Fibroblast of the conjunctiva (primary cell): ENCODE results near the gene TMCO1.
"Not testable (repeated sequence)": the region's sequence is repeated elsewhere in the genome, so short reads cannot be mapped to it uniquely, and the experiment has no call there.

Experiments used
- DNase-seq: peaks from one replicate; pipeline ENCODE4 v3.0.0-alpha.2; 2010; ENCODE audit warnings: low read depth

Gene TMCO1, protein sequence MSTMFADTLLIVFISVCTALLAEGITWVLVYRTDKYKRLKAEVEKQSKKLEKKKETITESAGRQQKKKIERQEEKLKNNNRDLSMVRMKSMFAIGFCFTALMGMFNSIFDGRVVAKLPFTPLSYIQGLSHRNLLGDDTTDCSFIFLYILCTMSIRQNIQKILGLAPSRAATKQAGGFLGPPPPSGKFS

DNA sequence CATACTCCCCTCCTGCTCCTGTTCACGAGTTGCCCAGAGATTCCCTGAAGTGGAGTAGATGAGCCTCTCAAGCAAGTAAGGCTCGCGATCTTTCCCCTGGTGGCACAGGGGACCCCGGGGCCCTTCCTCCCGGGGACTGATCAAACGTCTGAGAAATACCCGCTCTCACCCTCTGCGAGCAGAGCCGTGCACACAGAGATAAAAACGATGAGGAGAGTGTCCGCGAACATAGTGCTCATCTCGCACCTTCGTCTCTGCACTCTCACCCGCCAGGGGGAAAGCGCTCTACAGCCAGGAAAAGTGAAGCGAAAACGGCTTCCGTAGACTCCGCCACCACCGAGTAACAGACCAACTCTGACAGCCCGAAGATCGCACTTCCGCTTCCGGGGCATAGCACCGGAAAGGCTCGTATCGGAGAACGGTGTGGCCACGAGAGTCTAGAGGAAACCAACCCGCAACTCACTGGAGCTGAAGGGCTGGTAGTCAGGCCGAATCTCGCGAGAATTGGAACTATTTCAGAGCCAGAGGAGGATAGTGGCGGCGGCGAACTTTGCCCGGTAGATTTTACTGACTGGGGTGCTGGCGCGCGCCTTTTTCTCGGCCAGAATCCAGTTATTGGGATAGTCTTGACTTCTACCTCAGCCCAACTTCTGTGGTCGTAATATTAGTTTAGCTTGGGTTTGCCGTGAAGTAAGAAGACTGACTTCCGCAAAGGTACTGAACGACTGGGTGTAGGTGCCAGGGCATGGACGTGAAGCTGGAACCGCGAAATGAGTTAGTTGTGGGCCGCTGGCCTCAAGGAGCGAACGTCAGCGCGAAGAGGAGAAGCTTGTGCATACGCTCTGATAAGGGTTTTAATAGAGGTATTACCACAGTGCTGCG, at the start of gene TMCO1:
Gene TMCO1, minus strand, starts transcription at position 356 of the 882 bp plus-strand sequence. Its CDS starts 117 bp downstream, at position 239.
- DNase-seq, result peak; percentile 96

DNA sequence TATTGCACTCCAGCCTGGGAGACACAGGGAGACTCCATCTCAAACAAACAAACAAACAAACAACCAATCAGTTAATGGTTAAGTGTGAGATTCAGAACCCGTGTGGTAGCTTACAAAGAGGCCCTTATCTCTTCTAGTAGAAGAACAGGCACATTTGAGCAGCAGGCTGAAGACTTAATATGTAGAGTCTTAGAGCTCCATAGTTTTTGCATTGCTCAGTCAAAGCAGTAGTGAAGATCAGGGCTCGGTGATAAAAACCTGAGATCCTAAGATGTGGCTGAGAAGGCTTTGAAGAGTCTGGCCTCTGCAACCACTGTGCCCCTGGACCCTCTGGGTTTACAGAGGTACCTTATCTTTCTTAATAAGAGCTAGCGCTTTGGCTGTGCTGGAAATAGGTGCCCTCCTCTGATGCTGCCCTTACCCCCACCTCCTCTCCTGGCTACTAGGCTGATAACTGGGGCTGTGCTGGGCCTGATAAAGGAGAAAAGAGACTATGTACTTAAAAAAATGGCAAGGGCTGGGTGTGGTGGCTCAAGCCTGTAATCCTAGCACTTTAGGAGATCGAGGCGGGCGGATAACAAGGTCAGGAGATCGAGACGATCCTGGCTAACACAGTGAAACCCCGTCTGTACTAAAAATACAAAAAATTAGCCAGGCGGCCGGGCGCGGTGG, 48.3 kb upstream of the TMCO1 start:
- no peak for DNase-seq

DNA sequence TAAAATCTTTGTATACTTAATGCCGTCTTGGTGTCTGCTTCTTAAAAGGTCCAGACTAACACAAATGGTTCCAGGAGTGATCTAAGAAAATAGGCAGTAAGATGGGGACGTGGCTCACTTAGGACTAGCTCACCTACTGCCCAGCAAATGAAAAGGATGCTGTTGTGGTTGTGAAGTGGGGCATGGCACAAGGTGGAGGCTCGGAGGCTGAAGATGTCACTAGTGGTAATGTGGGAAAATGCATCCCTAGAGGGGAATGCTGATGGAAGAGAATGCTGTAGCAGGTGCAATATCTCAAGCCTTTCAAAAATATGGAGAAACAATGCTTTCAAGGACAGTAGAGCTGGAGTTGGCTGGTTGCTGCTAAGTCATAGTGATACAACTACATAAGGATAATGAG, 47.5 kb upstream of the TMCO1 start:
- DNase-seq, result no peak

DNA sequence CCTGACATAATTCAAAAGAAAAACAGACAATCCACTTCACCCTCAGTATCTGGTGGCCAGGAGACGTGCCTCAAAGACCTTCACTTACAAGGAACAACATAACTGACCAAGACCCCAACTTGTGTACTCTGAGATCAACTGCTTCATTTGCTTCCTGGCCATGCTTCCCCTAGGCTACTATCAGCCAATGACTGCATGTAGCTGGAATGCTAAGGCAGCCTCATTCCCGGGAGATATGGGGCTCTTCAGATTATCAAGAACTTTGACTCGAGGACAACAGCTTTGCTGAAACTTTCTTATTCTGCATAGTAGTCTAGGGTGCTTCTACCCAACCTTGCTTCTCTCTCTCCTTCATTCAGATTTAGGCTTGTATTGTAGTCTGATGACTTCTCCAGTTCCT, 47.1 kb upstream of the TMCO1 start:
- DNase-seq, result no peak

DNA sequence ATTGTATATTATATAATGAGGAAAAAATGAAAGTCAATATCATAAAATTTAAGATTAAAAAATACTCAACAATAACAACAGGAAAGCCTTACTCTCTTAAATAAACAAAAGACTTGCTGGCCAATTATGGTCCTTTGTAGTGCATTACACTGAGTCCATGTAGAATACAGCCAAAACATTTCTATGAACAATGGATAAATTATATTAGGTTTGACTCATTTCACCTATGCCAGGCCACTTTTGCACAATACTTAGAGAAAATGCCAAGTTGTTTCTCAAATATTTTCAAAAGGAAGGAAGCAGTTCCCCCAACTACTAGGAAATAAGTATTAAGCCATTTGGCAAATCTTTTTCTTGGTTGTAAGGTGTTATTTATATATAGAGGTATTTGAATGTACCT, 38.9 kb upstream of the TMCO1 start:
- DNase-seq, result no peak

DNA sequence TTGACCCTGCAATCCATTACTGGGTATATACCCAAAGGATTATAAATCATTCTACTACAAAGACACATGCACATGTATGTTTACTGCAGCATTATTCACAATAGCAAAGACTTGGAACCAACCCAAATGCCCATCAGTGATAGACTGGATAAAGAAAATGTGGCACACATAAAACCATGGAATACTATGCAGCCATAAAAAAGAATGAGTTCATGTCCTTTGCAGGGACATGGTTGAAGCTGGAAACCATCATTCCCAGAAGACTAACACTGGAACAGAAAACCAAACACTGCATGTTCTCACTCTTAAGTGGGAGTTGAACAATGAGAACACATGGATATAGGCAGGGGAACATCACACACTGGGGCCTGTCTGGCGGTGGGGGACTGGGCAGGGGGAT, 35.8 kb upstream of the TMCO1 start:
- DNase-seq, result not testable (repeated sequence)

DNA sequence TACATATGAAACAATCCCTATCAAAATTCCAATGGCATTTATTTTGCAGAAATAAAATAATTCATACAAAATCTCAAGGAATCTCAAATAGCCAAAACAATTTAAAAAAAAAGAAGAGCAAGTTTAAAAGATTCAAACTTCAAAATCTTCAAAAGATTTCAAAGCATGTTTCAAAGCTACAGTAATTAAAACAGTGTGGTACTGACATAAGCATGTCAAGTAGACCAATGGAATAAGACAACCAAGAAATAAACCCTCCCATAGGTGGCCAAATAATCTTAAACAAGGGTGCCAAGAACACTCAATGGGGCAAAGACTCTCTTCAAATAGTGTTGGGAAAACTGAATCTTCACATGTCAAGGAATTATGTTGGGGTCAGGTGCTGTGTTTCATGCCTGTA, 30.7 kb upstream of the TMCO1 start:
- no peak for DNase-seq

DNA sequence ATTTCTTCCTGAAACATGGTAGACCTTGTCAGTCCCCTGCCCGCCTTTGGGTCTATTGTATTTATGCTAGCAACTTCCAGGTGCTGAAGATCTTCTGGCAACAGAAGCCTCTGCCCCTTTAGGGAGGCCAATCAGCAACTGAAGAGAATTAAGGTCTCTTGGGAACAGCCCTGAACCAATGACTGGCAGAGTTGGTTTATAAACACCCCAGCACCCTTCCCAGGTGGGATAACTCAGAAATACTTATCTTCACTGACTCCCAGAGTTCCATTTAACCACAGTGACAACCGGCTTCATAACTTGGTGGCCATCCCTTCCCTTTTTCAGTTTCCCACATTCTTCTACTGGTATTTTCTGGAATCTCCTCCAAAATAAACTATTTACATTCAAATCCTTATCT, 27.2 kb upstream of the TMCO1 start:
- no peak for DNase-seq

DNA sequence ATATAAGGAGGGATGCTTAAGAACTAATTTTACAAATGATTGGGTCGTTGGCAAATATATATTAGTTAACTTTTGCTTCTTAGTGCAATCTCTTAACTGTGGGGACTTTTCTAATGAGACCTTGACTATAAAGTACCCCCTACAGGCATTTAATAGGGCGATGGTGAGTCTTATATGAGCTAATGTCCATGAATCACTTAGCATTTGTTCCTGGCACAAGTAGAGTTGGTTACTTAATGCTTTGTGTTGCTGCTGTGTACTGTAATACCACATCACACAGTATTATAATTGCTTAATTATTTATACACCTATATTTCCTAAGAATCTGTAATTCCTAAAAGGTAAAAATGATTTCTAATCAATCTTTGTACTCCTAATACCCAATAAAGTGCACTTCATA, 25.3 kb upstream of the TMCO1 start:
- DNase-seq, result no peak

DNA sequence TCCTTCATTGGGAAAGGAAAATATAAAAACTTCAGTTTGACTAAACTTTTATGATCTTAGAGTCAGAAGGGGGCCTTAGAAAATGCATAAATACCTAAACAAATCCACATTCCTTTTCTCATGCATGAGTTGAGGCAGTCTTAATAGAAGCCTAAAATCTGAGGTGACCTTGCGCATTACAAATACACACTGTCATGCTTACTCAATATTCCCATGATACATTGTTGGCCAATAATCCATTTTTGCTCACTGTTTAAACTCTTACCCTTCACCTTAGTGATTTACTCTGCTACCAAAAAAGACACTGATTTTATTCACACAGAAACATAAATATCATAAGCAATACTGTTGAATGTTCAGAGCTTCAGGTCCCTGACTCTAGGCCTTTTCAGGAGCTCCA, 19.1 kb upstream of the TMCO1 start:
- DNase-seq, result no peak

DNA sequence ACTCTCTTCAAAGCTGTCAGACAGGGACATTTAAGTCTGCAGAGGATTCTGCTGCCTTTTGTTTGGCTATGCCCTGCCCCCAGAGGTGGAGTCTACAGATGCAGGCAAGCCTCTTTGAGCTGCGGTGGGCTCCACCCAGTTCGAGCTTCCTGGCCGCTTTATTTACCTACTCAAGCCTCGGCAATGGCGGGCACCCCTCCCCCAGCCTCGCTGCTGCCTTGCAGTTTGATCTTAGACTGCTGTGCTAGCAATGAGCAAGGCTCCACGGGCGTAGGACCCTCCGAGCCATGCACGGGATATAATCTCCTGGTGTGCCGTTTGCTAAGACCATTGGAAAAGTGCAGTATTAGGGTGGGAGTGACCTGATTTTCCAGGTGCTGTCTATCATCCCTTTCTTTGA, 14.9 kb upstream of the TMCO1 start:
- not testable (repeated sequence) for DNase-seq

DNA sequence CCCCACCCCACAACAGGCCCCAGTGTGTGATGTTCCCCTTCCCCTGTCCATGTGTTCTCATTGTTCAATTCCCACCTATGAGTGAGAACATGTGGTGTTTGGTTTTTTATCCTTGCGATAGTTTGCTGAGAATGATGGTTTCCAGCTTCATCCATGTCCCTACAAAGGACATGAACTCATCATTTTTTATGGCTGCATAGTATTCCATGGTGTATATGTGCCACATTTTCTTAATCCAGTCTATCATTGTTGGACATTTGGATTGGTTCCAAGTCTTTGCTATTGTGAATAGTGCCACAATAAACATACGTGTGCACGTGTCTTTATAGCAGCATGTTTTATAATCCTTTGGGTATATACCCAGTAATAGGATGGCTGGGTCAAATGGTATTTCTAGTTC, 9.5 kb upstream of the TMCO1 start:
- not testable (repeated sequence) for DNase-seq

DNA sequence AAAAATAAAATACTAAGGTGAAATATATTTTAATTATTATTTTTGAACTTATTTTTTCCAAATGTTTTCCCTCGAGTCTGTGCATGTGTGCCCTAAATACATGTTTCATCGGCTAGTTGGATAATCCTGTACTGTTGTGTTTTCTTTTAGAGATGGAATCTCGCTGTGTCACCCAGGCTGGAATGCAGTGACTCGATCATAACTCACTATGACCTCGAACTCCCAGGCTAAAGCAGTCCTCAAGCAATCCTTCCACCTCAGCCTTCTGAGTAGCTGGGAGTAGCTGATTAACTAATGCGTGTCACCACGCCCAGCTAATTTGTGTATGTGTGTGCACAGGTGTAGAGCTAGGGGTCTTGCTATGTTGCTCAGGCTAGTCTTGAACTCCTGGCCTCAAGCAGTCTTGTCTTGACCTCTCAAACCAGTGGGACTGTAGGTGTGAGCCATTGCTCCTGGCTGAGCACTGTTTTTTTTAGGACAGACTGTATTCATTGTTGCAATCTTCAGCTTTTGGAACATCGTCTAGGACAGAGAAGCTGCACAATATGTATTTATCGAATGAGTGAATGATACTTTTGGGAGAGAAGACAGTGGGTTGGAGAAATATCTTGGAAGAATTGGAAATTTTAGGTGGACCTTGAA, 4.8 kb upstream of the TMCO1 start:
- peak; percentile 32 for DNase-seq

DNA sequence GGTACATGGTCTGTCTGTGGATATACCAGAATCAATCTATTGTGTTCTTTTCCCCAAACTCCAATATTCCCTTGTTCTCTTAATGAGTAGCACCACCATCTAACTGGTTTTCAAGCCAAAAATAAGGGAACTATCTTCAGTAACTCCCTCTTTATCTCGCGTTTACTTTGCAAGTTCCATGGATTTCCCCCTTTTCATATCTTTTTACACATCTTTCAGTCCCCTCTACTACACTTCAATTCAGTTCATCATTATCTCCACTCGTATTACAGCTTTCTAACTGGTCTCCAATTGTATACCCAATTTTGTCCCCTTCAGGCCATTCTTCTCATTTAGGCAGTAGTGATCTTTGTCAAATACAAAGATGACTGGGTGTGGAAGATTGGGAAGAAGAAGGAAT, 4.1 kb upstream of the TMCO1 start:
- DNase-seq, result no peak

DNA sequence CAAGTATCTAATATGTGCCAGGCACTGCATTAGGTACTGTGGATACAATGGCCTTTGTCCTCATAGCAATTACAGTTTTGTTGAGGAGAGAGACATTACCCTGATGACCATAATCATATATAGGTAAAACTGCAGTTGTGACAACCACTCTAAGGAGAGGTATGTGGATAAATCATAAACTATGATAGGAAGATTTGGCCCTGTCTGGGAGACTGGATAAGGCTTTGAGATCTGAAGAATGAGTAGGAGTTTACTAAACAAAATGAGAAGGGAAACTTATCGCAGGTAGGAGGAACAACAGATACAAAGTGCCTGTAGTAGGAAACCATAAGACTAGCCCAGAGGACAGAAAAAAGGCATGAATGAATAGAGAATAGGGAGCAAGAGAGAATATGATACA, 4.4 kb downstream of the TMCO1 start:
- no peak for DNase-seq

DNA sequence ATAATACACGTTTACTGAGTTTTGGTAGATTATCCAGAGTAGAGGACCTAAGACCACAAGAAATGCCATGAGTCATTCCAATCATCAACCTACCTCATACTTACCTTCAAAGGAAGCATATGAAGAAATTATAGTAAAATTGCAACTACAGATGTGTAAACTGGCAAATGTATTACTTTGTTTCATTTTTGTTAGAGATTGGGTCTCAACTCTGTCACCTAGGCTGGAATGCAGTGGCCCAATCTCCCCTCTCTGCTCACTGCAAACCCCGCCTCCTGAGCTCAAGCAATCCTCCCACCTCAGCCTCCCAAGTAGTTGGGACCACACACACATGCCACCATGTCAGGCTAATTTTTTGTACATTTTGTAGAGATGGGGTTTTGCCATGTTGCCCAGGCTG, 5.2 kb downstream of the TMCO1 start:
- DNase-seq, result no peak

DNA sequence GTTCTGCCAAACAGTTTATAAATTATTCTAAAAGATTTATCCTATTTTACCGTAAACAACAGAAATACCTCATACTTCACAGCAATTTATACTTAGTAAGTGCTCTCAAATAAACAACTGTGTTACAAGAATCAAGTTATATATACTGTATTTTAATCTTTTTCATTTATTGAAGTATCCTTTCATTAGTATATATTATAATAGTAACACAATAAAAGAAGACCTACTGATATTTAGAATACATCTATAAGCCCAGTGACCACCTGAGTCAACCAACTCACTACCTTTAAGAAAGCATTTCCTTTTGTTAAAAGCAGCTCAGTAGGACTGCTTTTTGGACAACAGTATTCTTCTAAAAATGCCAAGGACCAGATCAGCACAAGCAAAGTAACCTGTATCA, 5.9 kb downstream of the TMCO1 start:
- no peak for DNase-seq

DNA sequence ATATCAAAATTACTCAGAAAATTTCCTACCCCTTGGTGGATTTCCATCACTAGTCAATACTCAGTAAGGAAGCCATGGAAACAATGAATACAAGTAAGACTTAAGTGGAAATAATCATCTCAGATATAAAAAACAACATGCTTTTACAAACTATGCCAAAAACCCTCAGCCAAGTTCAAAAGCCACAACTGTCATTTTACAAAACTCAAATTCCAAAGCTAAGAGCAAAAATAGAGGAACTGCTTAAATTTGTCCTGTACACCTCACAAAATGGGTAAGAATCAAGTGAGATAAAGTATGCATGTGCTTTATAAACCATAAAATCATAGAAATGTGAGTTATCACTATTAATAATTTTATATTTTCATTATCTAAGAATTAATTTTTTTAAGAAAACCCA, 9.6 kb downstream of the TMCO1 start:
- no peak for DNase-seq

DNA sequence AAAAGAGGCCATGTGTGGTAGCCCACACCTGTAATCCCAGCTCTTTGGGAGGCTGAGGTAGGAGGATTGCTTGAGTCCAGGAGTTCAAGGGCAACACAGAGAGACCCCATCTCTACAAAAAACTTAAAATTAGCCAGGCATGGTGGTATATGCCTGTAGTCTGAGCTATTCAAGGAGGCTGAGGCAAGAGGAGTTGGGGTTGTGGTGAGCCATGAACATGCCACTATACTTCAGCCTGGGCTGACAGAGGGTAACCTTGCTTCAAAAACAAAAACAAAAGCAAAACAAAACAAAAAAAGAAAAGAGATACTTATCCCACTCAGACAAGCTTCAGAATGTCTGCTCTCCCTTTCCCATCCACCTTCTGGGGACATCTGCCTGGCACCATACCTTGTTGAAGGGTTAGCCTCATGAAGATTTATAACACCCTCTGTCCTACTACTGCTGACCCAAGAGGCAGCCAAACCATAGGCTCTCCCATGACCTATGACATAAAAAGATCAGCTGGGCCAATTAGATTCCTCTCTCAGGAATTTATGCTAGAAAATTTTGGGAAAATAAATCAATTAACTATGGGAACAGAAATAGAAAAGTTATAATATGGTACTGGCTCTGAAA, 13.2 kb downstream of the TMCO1 start:
- DNase-seq, result no peak

DNA sequence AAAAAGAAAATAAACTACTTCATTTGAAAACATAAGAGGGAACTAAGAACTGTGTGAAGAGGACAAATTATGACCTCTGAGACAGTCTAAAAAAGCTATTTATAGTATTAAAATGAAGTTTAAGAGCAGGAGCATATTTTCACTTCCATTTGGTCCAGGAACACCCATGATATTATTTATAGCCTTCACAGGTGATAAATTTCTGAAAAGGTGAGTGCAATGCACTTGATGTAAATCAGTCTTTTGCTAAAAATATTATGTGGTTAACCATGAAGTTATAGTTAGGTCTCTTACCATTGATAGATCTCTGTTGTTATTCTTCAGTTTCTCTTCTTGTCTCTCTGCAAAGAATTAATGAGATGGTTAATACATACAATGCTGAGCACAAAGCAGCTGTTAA, 14.7 kb downstream of the TMCO1 start:
- DNase-seq, result no peak

DNA sequence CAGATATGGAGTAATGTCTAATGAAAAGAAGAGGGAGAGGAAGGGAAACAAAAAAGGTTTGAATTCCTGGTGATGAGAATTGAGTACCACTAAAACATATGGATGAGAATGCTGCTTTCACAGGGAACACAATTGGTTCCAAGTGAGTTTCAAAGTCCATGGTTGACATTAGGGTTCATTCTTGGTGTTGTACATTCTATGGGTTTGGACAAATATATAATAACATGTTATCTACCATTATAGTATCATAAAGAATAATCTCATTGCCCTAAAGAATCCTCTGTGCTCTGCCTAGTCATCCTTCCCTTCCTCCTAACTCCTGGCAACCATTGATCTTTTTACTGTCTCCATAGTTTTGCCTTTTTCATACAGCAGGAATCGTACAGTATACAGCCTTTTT, 20.1 kb downstream of the TMCO1 start:
- DNase-seq, result no peak
